ENCODE measurements around the gene CCNQ. TPM values are rescaled to one million over a fixed set of nuclear protein-coding genes. Genes with fewer than 3 reads are reported as not detected.

The CCNQ gene
- total RNA-seq, 1 experiment from 2014 or later, result 27.0 TPM

DNA sequence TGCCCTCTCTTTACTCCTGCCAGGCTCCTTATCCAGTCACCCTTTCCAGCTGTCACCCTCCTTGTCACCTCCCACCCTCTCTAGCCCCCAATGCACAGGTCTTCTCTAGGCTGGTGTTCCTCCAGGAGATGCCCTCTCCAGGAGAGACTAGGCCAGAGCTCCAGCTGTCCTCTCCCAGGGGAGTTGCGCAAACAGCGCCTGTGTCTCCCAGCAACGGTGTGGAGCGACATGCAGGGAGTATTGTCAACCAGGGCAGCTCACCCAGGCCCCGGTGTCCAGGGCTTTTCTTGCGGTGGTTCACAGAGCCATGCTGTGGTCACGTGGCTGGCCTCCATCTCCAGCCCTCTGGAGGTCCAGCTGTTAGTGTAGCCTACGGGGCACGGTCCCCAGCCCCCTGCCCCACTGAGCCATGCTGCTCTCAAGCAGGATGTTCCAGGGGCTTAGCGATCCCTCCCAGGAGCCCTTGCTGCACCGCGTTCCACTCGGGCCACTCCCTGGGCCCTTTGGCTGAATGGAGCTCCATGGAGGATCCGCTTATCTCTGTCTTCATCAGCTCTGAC, 34.8 kb downstream of the CCNQ start:
- peak; percentile 31 to 36 for DNase-seq
- Histone ChIP-seq H3K27me3 (no peaks in the 10 kb centered on the region), H3K4me1 (no peaks in the 10 kb centered on the region), H3K27ac (no peak overlapping the region), H3K36me3 (no peaks in the 10 kb centered on the region), H3K9me3 (replicated peaks) (no peaks in the 10 kb centered on the region), H3K4me3 (no peak overlapping the region)

DNA sequence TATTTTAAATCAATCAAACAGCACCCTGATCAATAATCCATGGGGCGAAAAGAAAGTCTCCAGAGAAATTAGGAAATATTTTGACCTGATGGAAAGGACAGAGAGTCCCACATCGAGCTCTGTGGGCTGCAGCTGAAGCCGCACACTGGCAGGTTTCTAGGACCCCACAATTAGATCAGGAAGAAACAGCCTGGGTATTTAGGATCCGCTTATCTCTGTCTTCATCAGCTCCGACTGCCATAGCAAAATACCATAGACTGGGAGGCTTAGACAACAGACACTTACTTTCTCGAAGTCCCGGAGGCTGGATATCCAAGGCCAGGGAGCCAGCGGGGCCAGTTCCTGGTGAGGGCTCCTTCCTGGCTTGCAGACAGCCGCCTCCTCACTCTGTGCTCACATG, 36.4 kb downstream of the CCNQ start:
- no peaks in the 10 kb centered on the region for H3K27me3 ChIP-seq
- no peaks in the 10 kb centered on the region for H3K9me3 ChIP-seq (replicated peaks)
- H3K36me3 ChIP-seq, result no peaks in the 10 kb centered on the region
- H3K4me3 ChIP-seq, result no peak overlapping the region
- no peak for DNase-seq
- H3K27ac ChIP-seq, result no peak overlapping the region
- no peaks in the 10 kb centered on the region for H3K4me1 ChIP-seq

DNA sequence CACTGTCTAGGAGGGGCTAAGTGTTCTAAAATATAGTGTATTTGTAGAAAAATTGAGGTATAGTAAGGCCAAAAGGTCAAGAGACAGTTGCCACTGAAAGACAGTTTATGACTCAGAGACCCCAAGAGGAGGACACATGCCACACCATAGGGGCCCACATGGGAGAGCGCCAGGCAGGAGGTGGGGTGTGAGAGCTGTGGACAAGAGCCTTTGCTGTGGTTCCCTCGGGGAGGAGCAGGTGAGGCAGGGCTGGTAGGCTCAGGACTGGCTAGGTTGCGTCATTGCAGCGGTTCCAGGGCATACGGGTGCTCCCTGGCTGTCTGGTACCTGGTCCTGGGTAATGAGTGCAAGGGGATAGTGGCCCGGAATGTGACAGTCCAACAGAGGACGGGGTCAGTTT, 37.6 kb downstream of the CCNQ start:
- DNase-seq, result no peak
- Histone ChIP-seq H3K36me3 (no peaks in the 10 kb centered on the region), H3K9me3 (replicated peaks) (no peaks in the 10 kb centered on the region), H3K27ac (no peak overlapping the region), H3K4me1 (no peaks in the 10 kb centered on the region), H3K27me3 (no peaks in the 10 kb centered on the region), H3K4me3 (no peak overlapping the region)

DNA sequence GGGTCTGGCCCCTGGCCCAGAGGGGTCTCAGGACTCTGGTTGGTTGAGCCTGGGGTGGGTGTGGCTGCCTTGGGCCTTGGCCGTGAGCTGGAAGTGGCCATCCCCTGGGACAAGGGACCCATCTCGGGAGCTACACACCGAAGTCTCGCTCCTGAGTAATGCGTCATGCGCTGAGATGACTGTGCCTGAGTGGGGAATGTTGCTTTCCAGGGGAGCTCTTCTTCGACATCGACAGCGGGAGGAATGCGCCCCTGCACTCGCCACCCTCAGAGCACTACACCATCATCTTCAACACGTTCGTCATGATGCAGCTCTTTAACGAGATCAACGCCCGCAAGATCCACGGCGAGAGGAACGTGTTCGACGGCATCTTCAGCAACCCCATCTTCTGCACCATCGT, 38.5 kb downstream of the CCNQ start:
- no peak overlapping the region for H3K4me3 ChIP-seq
- no peaks in the 10 kb centered on the region for H3K36me3 ChIP-seq
- H3K4me1 ChIP-seq, result no peaks in the 10 kb centered on the region
- H3K27me3 ChIP-seq, result no peaks in the 10 kb centered on the region
- no peaks in the 10 kb centered on the region for H3K9me3 ChIP-seq (replicated peaks)
- no peak overlapping the region for H3K27ac ChIP-seq
- DNase-seq, result no peak

DNA sequence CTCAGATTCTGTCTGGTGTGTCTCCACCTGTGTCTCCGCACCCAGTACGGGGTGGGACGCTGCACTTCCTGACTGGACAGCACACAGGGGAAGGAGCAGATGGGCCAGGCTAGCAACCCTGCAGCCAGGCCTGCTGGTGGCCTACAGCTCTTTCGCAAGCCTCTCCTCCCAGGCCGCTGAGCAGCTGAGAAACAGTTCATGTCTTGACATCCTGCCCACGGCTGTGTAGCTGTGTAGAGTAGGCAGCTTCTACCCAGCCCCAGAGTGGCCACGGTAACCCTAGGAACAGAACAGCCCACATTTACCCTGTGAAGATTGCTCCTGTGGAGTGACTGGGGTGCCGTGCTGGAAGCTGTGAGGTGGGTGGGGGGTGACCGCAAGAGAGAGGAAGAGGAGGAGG, 38.9 kb downstream of the CCNQ start:
- Histone ChIP-seq H3K27me3 (no peaks in the 10 kb centered on the region; the same call in 1 of the 2 replicates), H3K36me3 (no peaks in the 10 kb centered on the region), H3K4me1 (no peaks in the 10 kb centered on the region), H3K27ac (no peak overlapping the region), H3K4me3 (no peak overlapping the region), H3K9me3 (replicated peaks) (no peaks in the 10 kb centered on the region)
- no peak for DNase-seq

DNA sequence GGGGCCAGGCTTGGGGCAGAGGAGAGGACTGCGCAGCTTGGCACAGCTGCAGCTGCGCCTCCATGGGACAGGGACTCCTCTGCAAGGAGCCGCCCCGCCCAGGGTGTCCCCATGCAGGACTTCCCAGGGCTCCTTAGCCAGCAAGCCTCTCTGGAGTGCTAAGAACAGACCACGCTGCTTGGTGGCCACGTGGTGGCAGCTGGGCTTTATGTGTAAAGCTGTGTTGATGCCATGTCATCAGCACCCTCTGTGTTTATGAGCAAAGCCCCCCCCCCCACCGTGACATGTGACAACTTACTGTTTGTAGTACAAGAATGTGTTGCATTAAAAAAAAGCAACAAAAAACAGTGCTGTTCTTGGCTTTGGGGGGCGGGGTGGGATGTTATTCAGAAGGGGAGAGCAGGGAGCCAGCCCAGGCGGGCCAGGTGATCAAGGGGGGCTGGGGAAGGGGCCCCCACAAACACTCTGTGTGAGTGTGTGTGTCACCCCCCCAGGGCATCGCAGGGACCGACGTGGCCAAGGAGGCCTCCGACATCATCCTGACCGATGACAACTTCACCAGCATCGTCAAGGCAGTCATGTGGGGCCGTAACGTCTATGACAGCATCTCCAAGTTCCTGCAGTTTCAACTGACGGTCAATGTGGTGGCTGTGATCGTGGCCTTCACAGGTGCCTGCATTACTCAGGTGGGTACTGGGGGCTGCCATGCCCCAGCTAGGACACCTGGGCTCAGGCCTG, 41.2 kb downstream of the CCNQ start:
- Histone ChIP-seq H3K9me3 (replicated peaks) (no peaks in the 10 kb centered on the region), H3K27me3 (no peaks in the 10 kb centered on the region; the same call in 1 of the 2 replicates), H3K36me3 (no peaks in the 10 kb centered on the region), H3K27ac (no peak overlapping the region), H3K4me3 (no peak overlapping the region), H3K4me1 (no peaks in the 10 kb centered on the region)
- no peak for DNase-seq

DNA sequence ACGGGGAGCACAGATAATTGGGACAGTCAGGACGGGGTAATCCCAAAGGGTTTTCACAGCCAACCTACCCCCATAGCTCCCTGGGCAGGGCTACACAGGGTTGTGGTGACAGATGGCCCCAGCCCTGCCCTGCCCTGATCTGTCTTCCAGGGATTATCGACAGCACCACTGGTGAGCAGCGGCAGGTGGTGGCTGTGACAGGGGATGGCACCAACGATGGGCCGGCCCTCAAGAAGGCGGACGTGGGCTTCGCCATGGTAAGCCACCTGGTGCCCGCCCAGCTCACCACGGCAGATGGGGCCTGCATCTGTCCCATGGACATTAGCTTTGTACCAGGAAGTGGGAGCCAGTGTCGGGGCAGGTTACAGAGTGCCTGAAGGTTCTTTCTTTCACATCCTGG, 42.2 kb downstream of the CCNQ start:
- Histone ChIP-seq H3K9me3 (replicated peaks) (no peaks in the 10 kb centered on the region), H3K4me1 (no peaks in the 10 kb centered on the region), H3K36me3 (no peaks in the 10 kb centered on the region), H3K27ac (no peak overlapping the region), H3K27me3 (no peaks in the 10 kb centered on the region; the same call in 1 of the 2 replicates), H3K4me3 (no peak overlapping the region)
- DNase-seq, result no peak

DNA sequence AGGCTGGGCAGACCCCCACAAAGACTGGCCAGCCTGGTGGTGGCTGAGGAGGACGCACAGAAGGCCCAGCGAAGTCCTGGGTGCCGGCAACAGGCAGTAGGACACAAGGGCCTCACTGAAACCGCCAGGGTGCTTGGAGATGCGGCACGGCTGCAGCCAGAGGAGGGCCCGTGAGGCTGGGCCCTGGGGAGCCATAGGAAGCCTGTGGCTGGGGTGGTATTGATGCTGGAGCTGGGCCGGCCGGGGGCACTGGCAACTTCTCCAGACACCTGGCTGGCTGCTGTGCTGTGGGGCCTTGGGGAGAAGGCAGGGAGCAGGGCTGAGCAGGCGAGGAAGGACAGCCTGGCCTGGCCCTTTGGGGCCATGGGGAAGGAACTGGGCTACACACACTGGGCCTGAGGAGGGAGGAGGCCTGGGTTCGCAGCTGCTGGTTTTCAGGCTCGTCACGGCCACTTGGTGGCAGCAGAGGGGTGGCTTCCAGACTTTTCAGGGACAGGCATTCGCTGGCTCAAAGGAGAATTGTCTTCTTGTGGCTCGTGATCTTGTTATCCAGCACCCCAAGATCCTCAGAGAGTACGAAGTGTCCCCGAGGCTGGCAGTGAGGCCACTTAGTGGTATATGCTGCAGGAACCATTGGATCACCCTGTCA, 44.3 kb downstream of the CCNQ start:
- DNase-seq, result peak; percentile 37 to 65
- H3K36me3 ChIP-seq, result no peaks in the 10 kb centered on the region
- H3K9me3 ChIP-seq (replicated peaks), result no peaks in the 10 kb centered on the region
- no peaks in the 10 kb centered on the region; the same call in 1 of the 2 replicates for H3K27me3 ChIP-seq
- H3K27ac ChIP-seq, result no peak overlapping the region
- H3K4me3 ChIP-seq, result no peak overlapping the region
- H3K4me1 ChIP-seq, result no peaks in the 10 kb centered on the region

DNA sequence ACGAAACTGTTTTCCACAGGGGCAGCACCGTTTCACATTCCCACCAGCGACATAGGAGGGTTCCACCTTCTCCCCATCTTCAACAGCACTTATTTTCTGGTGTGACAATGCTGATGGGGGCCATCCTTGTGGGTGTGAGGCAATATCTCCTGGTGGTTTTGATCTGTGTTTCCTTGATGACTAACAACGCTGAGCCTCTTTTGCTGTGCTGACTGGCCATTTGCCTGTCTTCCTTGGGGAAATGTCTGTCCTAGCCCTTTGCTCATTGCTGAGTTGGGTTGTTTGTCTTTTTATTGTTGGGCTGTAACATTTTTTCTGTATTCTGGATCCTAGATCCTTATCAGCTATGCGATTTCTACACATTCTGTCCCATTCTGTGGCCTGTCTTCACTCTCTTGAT, 47.8 kb downstream of the CCNQ start:
- DNase-seq, result no peak
- no peaks in the 10 kb centered on the region for H3K4me1 ChIP-seq
- H3K4me3 ChIP-seq, result no peak overlapping the region
- no peaks in the 10 kb centered on the region for H3K9me3 ChIP-seq (replicated peaks)
- no peaks in the 10 kb centered on the region; the same call in 1 of the 2 replicates for H3K27me3 ChIP-seq
- H3K27ac ChIP-seq, result no peak overlapping the region
- H3K36me3 ChIP-seq, result no peaks in the 10 kb centered on the region

DNA sequence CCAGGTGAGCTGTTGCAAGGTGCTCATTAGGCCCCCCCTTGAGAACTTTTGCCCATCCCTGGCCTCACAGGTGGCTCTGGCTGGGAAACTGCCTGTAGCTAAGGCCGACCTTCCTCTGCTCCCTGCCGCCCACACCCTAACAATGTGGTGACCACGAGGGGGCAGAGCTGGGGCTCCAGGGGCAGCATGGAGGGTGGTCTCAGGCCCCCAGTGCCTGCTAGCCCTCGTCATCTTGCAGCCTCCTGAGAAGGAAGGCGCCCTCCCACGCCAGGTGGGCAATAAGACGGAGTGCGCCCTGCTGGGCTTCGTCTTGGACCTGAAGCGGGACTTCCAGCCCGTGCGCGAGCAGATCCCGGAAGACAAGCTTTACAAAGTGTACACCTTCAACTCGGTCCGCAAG, 49.1 kb downstream of the CCNQ start:
- H3K27me3 ChIP-seq, result no peaks in the 10 kb centered on the region; the same call in 1 of the 2 replicates
- H3K36me3 ChIP-seq, result no peaks in the 10 kb centered on the region

DNA sequence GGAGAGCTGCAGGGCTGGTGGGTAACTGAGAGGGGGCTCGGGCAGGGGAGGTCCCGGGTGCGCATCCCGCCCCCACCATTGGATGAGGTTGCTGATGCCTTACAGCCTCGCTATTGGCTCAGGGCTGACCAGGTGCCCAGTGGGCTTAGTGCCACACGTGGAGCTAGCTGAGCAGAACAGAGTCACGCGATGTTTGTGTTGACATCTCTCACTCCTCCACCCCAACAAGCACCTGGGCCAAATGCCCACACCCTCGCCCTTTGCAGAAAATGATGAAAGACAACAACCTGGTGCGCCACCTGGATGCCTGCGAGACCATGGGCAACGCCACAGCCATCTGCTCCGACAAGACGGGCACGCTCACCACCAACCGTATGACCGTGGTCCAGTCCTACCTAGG, 49.7 kb downstream of the CCNQ start:
- no peaks in the 10 kb centered on the region for H3K9me3 ChIP-seq (replicated peaks)
- no peak for DNase-seq
- H3K36me3 ChIP-seq, result no peaks in the 10 kb centered on the region
- no peaks in the 10 kb centered on the region for H3K4me1 ChIP-seq
- H3K27me3 ChIP-seq, result no peaks in the 10 kb centered on the region; the same call in 1 of the 2 replicates
- no peak overlapping the region for H3K27ac ChIP-seq
- no peak overlapping the region for H3K4me3 ChIP-seq

More for the DNA sequence above, 49.1 kb downstream of the CCNQ start:
- DNase-seq, result no peak
- Histone ChIP-seq H3K4me3 (no peak overlapping the region), H3K9me3 (replicated peaks) (no peaks in the 10 kb centered on the region), H3K4me1 (no peaks in the 10 kb centered on the region), H3K27ac (no peak overlapping the region)

DNA sequence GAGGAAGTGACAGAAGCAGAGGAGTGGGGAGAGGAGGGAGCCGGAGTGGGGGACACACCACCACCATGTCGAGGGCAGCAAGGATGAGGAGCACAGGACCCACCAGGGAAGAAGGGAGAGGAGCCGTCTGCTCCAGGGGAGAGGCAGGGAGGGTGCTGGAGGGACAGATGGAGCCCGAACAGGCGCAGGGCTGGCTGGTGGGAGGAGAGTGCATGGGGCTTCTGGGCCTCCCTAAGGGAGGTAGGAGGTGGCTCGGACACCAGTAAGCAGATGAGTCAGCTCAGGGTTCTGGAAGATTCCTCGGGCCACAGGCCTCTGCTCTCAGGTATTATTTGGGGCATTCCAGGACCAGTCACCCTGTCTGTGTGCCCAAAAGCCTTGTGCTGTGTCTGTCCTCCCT, 51.7 kb downstream of the CCNQ start:
- Histone ChIP-seq H3K4me1 (no peaks in the 10 kb centered on the region), H3K4me3 (no peak overlapping the region), H3K36me3 (no peaks in the 10 kb centered on the region), H3K27ac (no peak overlapping the region), H3K9me3 (replicated peaks) (no peaks in the 10 kb centered on the region), H3K27me3 (no peaks in the 10 kb centered on the region)
- no peak for DNase-seq

DNA sequence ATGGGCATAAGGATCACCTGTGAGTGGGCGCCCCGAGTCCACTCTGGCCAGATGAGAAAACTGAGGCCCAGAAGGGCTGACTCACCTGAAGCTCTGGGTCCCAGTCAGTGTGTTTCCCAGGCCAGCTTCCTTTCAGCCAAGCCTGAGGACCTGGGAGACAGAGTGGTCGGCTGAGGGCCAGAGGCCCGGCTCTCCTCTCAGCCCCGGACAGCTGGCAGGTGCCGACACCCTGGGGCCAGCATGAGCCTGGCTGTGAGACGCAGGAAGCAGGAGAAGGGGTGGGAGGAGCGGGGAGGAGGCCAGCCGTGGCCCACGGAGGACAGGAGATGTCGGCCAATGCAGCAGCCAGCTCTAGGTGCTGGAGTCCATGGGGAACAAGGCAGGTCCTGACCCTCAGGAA, 52.6 kb downstream of the CCNQ start:
- no peak for DNase-seq
- H3K27ac ChIP-seq, result no peak overlapping the region
- no peak overlapping the region for H3K4me3 ChIP-seq
- H3K27me3 ChIP-seq, result no peaks in the 10 kb centered on the region
- H3K9me3 ChIP-seq (replicated peaks), result no peaks in the 10 kb centered on the region
- no peaks in the 10 kb centered on the region for H3K4me1 ChIP-seq
- H3K36me3 ChIP-seq, result no peaks in the 10 kb centered on the region

DNA sequence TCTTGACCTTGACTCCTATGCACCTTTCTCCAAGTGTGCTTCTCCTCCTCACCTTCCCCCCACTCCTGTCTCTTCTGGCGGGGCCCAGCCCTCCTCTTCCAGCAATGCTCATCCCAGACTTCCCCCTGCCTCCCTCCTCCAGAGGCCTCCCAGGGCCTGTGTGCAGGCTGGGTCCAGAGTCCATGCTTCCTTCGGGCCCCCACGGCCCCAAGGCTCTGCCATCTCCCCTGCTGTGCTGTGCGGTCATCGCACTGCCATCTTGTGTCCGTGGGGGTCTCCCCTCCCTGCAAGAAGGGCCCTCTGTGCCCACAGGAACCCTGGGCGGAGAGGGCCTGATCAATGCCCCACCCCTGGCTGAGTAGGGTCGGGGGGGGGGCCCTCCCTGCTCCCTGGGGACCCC, 54.2 kb downstream of the CCNQ start:
- Histone ChIP-seq H3K27ac (no peak overlapping the region), H3K4me3 (no peak overlapping the region), H3K9me3 (replicated peaks) (no peaks in the 10 kb centered on the region), H3K36me3 (no peaks in the 10 kb centered on the region), H3K27me3 (no peaks in the 10 kb centered on the region), H3K4me1 (no peaks in the 10 kb centered on the region)
- DNase-seq, result no peak

DNA sequence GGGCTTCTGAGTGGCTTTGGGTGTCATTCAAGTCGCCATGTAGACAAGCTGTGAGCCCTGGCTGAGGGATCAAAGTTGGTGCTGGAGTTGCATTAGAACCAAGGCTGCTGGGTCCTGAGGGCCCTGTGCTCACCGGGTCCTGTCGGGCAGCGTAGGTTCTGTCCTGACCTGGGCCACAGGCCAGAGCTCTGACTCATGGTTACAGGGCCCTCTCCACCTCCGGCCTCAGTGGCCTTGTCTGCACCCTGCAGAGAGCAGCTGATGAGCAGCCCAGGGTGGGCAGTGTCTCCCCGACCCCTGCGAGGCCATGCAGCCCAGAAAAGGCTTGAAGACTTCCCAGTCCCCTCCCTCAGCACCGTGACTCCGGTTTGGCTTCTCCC, 59.0 kb downstream of the CCNQ start:
- Histone ChIP-seq H3K27ac (no peak overlapping the region), H3K9me3 (replicated peaks) (no peaks in the 10 kb centered on the region), H3K4me3 (no peak overlapping the region), H3K36me3 (no peaks in the 10 kb centered on the region), H3K27me3 (peaks cover 4% of the 10 kb centered on the region; the same call in 1 of the 2 replicates), H3K4me1 (peaks cover 10% of the 10 kb centered on the region)
- no peak for DNase-seq

Data from SJCRH30 (cell line).